NT2/D1 (cell line): ENCODE data around the gene SELENBP1.

Experiments used
- DNase-seq: peaks from one replicate; pipeline ENCODE4 v3.0.0-alpha.2; 2011; ENCODE audit warnings: low read depth, low spot score
- H3K27me3 ChIP-seq: 2 replicates; pipeline ENCODE4 v1.6.0; 2011; ENCODE audit warnings: mild to moderate bottlenecking; ENCODE audit not compliant: insufficient read length, insufficient read depth
- H3K36me3 ChIP-seq: 2 replicates; pipeline ENCODE4 v1.6.1; 2011; ENCODE audit warnings: mild to moderate bottlenecking, low read length, mixed read lengths; ENCODE audit not compliant: insufficient read depth, insufficient read length
- H3K4me1 ChIP-seq: 2 replicates; pipeline ENCODE4 v1.5.1; 2011; ENCODE audit not compliant: insufficient read depth, insufficient read length
- H3K4me3 ChIP-seq: 2 replicates; pipeline ENCODE4 v1.5.1; 2011; ENCODE audit warnings: low read depth; ENCODE audit not compliant: insufficient read length
- H3K9ac ChIP-seq: 2 replicates; pipeline ENCODE4 v1.6.0; 2011; ENCODE audit warnings: low read depth; ENCODE audit not compliant: insufficient read length
- H3K9me3 ChIP-seq: 2 replicates; pipeline ENCODE4 v1.5.1; 2011; ENCODE audit warnings: mild to moderate bottlenecking, low read length; ENCODE audit not compliant: insufficient read depth
- SUZ12 ChIP-seq: IDR thresholded peaks from 2 replicates; pipeline ENCODE4 v1.6.1; 2011; ENCODE audit not compliant: insufficient read length, insufficient read depth; ENCODE audit errors: extremely low read depth
- YY1 ChIP-seq: IDR thresholded peaks from 2 replicates; pipeline ENCODE4 v1.6.1; 2011; ENCODE audit not compliant: insufficient read length, insufficient read depth
- ZNF274 ChIP-seq: IDR thresholded peaks from 2 replicates; pipeline ENCODE4 v1.6.1; 2011; ENCODE audit warnings: mild to moderate bottlenecking, low read depth, low read length

SELENBP1 gene

GRCh38 chr1:151343587-151343986, 28.9 kb downstream of the SELENBP1 start:
- H3K9me3 ChIP-seq = no peaks in the 10 kb centered on the region
- H3K9ac ChIP-seq = no peak overlapping the region
- H3K27me3 ChIP-seq = no peaks in the 10 kb centered on the region
- H3K4me3 ChIP-seq = no peak overlapping the region
- no peak for DNase-seq
- peaks cover 12% of the 10 kb centered on the region for H3K4me1 ChIP-seq
- TF ChIP-seq YY1 (no peak), ZNF274 (no peak), SUZ12 (no peak)
- peaks cover 42% of the 10 kb centered on the region for H3K36me3 ChIP-seq

GRCh38 chr1:151342569-151342968, 29.9 kb downstream of the SELENBP1 start:
- Histone ChIP-seq H3K4me3 (no peak overlapping the region), H3K27me3 (no peaks in the 10 kb centered on the region), H3K36me3 (peaks cover 42% of the 10 kb centered on the region), H3K4me1 (peaks cover 8% of the 10 kb centered on the region), H3K9ac (no peak overlapping the region), H3K9me3 (no peaks in the 10 kb centered on the region)
- DNase-seq = no peak
- TF ChIP-seq SUZ12 (no peak), ZNF274 (no peak)

- no peak overlapping the region for H3K4me3 ChIP-seq
- no peak overlapping the region for H3K9ac ChIP-seq
- no peak for DNase-seq
- no peaks in the 10 kb centered on the region for H3K9me3 ChIP-seq
- H3K27me3 ChIP-seq = no peaks in the 10 kb centered on the region
- peaks cover 42% of the 10 kb centered on the region for H3K36me3 ChIP-seq
- H3K4me1 ChIP-seq = peaks cover 8% of the 10 kb centered on the region
- TF ChIP-seq YY1 (no peak), ZNF274 (no peak), SUZ12 (no peak)
These were observed 30.5 kb downstream of the SELENBP1 start for GRCh38 chr1:151342021-151342420.

- Histone ChIP-seq H3K4me1 (peaks cover 7% of the 10 kb centered on the region), H3K27me3 (no peaks in the 10 kb centered on the region), H3K4me3 (no peak overlapping the region), H3K9ac (no peak overlapping the region), H3K36me3 (peaks cover 41% of the 10 kb centered on the region), H3K9me3 (no peaks in the 10 kb centered on the region)
- TF ChIP-seq SUZ12 = no peak
- no peak for TF ChIP-seq ZNF274
- no peak for TF ChIP-seq YY1
- peak; percentile 85 for DNase-seq
These were observed 31.4 kb downstream of the SELENBP1 start for GRCh38 chr1:151340870-151341754.

- TF ChIP-seq ZNF274 = no peak
- TF ChIP-seq YY1 = no peak
- TF ChIP-seq SUZ12 = no peak
- no peak for DNase-seq
- H3K4me3 ChIP-seq = no peak overlapping the region
- H3K9me3 ChIP-seq = no peaks in the 10 kb centered on the region
- no peaks in the 10 kb centered on the region for H3K4me1 ChIP-seq
- no peaks in the 10 kb centered on the region for H3K36me3 ChIP-seq
- H3K27me3 ChIP-seq = no peaks in the 10 kb centered on the region
- H3K9ac ChIP-seq = no peak overlapping the region
These were observed 35.9 kb downstream of the SELENBP1 start for GRCh38 chr1:151336556-151336955.

GRCh38 chr1:151334822-151335221, 37.7 kb downstream of the SELENBP1 start:
- H3K4me1 ChIP-seq = no peaks in the 10 kb centered on the region
- H3K36me3 ChIP-seq = no peaks in the 10 kb centered on the region
- TF ChIP-seq ZNF274 = no peak
- no peak for TF ChIP-seq YY1
- no peak for TF ChIP-seq SUZ12
- H3K4me3 ChIP-seq = no peak overlapping the region
- DNase-seq = no peak
- H3K9me3 ChIP-seq = no peaks in the 10 kb centered on the region
- H3K9ac ChIP-seq = no peak overlapping the region
- no peaks in the 10 kb centered on the region for H3K27me3 ChIP-seq

- peaks cover 19% of the 10 kb centered on the region for H3K36me3 ChIP-seq
- H3K4me1 ChIP-seq = no peaks in the 10 kb centered on the region
- no peaks in the 10 kb centered on the region for H3K9me3 ChIP-seq
- peak overlapping the region; percentile 80 for H3K4me3 ChIP-seq
- TF ChIP-seq ZNF274 (no peak), YY1 (no peak), SUZ12 (no peak)
- H3K9ac ChIP-seq = peak overlapping the region; percentile 88
- no peak for DNase-seq
- H3K27me3 ChIP-seq = no peaks in the 10 kb centered on the region
These were observed 44.4 kb downstream of the SELENBP1 start for GRCh38 chr1:151327903-151328674.
